H9 (cell line): ENCODE results near the gene TMEM208. TPM values are rescaled to one million over a fixed set of nuclear protein-coding genes. Genes with fewer than 3 reads are reported as not detected.

Source experiments
- DNase-seq: peaks from one replicate; pipeline ENCODE4 v3.0.0-alpha.2; 2017
- H2AFZ ChIP-seq: one replicate; pipeline ENCODE4 v1.6.1; 2013; ENCODE audit warnings: mild to moderate bottlenecking, low read length, control low read depth, moderate library complexity
- H2AK5ac ChIP-seq: 2 replicates; pipeline ENCODE4 v1.6.1; 2013; ENCODE audit warnings: low read length, control low read depth, mixed read lengths; ENCODE audit not compliant: insufficient read length
- H2BK120ac ChIP-seq: one replicate; pipeline ENCODE4 v1.6.1; 2013; ENCODE audit warnings: low read depth, mild to moderate bottlenecking, low read length, control low read depth, inconsistent platforms; ENCODE audit not compliant: poor library complexity, severe bottlenecking
- H2BK12ac ChIP-seq: 2 replicates; pipeline ENCODE4 v1.6.1; 2013; ENCODE audit warnings: low read length, control low read depth, mixed read lengths, low read depth; ENCODE audit not compliant: insufficient read length
- H2BK15ac ChIP-seq: 2 replicates; pipeline ENCODE4 v1.6.1; 2013; ENCODE audit warnings: low read depth, low read length, control low read depth
- H2BK20ac ChIP-seq: one replicate; pipeline ENCODE4 v1.6.1; 2013; ENCODE audit warnings: low read depth, mild to moderate bottlenecking, low read length, control low read depth, inconsistent platforms; ENCODE audit not compliant: poor library complexity, severe bottlenecking
- H2BK5ac ChIP-seq: 2 replicates; pipeline ENCODE4 v1.6.1; 2013; ENCODE audit warnings: low read length, control low read depth, mixed read lengths; ENCODE audit not compliant: insufficient read length
- H3K14ac ChIP-seq: 2 replicates; pipeline ENCODE4 v1.6.1; 2013; ENCODE audit warnings: low read length, control low read depth; ENCODE audit not compliant: insufficient read depth
- H3K18ac ChIP-seq: 2 replicates; pipeline ENCODE4 v1.6.1; 2013; ENCODE audit warnings: low read depth, mild to moderate bottlenecking, mixed read lengths, low read length, control low read depth; ENCODE audit not compliant: insufficient read length
- H3K23ac ChIP-seq: 2 replicates; pipeline ENCODE4 v1.6.1; 2013; ENCODE audit warnings: low read length, control low read depth, mixed read lengths, low read depth; ENCODE audit not compliant: insufficient read length
- H3K23me2 ChIP-seq: 2 replicates; pipeline ENCODE4 v1.6.1; 2013; ENCODE audit warnings: low read depth, mild to moderate bottlenecking, mixed read lengths, low read length, control low read depth; ENCODE audit not compliant: insufficient read length, poor library complexity, severe bottlenecking
- H3K27ac ChIP-seq: 2 replicates; pipeline ENCODE4 v1.5.1; 2013; ENCODE audit warnings: low read length, control low read depth, mixed read lengths, low read depth; ENCODE audit not compliant: insufficient read length
- H3K27me3 ChIP-seq: 2 replicates; pipeline ENCODE4 v1.6.1; 2013; ENCODE audit warnings: low read length, control low read depth, inconsistent platforms; ENCODE audit not compliant: insufficient read depth
- H3K4ac ChIP-seq: 2 replicates; pipeline ENCODE4 v1.6.1; 2013; ENCODE audit warnings: low read depth, mild to moderate bottlenecking, control low read depth, inconsistent platforms, low read length, moderate library complexity
- H3K4me1 ChIP-seq: 2 replicates; pipeline ENCODE4 v1.6.1; 2013; ENCODE audit warnings: low read length, control low read depth, inconsistent platforms; ENCODE audit not compliant: insufficient read depth
- H3K4me2 ChIP-seq: 2 replicates; pipeline ENCODE4 v1.6.1; 2013; ENCODE audit warnings: low read length, control low read depth, mixed read lengths; ENCODE audit not compliant: insufficient read length, insufficient read depth
- H3K56ac ChIP-seq: 2 replicates; pipeline ENCODE4 v1.6.1; 2013; ENCODE audit warnings: low read depth, mild to moderate bottlenecking, mixed read lengths, low read length, control low read depth; ENCODE audit not compliant: insufficient read length
- H3K79me1 ChIP-seq: 2 replicates; pipeline ENCODE4 v1.6.1; 2013; ENCODE audit warnings: low read depth, mild to moderate bottlenecking, moderate library complexity, low read length, control low read depth, inconsistent platforms; ENCODE audit not compliant: insufficient read depth, poor library complexity, severe bottlenecking
- H3K79me2 ChIP-seq: 2 replicates; pipeline ENCODE4 v1.6.1; 2013; ENCODE audit warnings: low read length, control low read depth, inconsistent platforms; ENCODE audit not compliant: insufficient read depth
- H3K9ac ChIP-seq: 2 replicates; pipeline ENCODE4 v1.6.1; 2013; ENCODE audit warnings: low read length, control low read depth, mixed read lengths; ENCODE audit not compliant: insufficient read length; ENCODE audit errors: extremely low read depth
- H3K9me3 ChIP-seq: one replicate; pipeline ENCODE4 v1.6.1; 2013; ENCODE audit warnings: low read depth, low read length, inconsistent platforms; ENCODE audit not compliant: control insufficient read depth
- H3T11ph ChIP-seq: one replicate; pipeline ENCODE4 v1.6.1; 2013; ENCODE audit warnings: mild to moderate bottlenecking, low read length, control low read depth, inconsistent platforms
- H4K20me1 ChIP-seq: one replicate; pipeline ENCODE4 v1.6.1; 2013; ENCODE audit not compliant: control insufficient read depth, insufficient read length, insufficient read depth
- H4K5ac ChIP-seq: 2 replicates; pipeline ENCODE4 v1.6.1; 2013; ENCODE audit warnings: low read depth, mild to moderate bottlenecking, mixed read lengths, low read length, control low read depth; ENCODE audit not compliant: insufficient read length
- H4K8ac ChIP-seq: replicated peaks from 2 replicates; pipeline ENCODE4 v1.6.1; 2013; ENCODE audit warnings: low read length, control low read depth, mixed read lengths, low read depth; ENCODE audit not compliant: insufficient read length
- H4K91ac ChIP-seq: 2 replicates; pipeline ENCODE4 v1.6.1; 2013; ENCODE audit warnings: low read depth, mild to moderate bottlenecking, moderate library complexity, mixed read lengths, low read length, control low read depth; ENCODE audit not compliant: insufficient read length
- H3K27ac Mint-ChIP-seq, 3 experiments: 2 replicates in 2 of 3; 3 replicates in 1 of 3; pipeline ENCODE4 v1.8.0; 2020 to 2021; ENCODE audit warnings: mixed read lengths in 3 of 3, mild to moderate bottlenecking in 1 of 3, moderate library complexity in 1 of 3
- H3K27me3 Mint-ChIP-seq: 2 replicates; pipeline ENCODE4 v1.8.0; 2021; ENCODE audit warnings: low read depth, mild to moderate bottlenecking, moderate library complexity, mixed read lengths
- H3K36me3 Mint-ChIP-seq, 3 experiments: 2 replicates in 2 of 3; 3 replicates in 1 of 3; pipeline ENCODE4 v1.8.0; 2020 to 2021; ENCODE audit warnings: low read depth in 3 of 3, mixed read lengths in 3 of 3; ENCODE audit not compliant: insufficient read depth in 1 of 3
- H3K4me1 Mint-ChIP-seq, 2 experiments: 2 replicates each; pipeline ENCODE4 v1.8.0; 2020; ENCODE audit warnings: mixed read lengths in 2 of 2
- H3K4me3 Mint-ChIP-seq, 2 experiments: 2 replicates in 1 of 2; 3 replicates in 1 of 2; pipeline ENCODE4 v1.8.0; 2020 to 2021; ENCODE audit warnings: mild to moderate bottlenecking in 2 of 2, mixed read lengths in 2 of 2, moderate library complexity in 1 of 2
- H3K9me3 Mint-ChIP-seq, 2 experiments: 2 replicates in 1 of 2; 3 replicates in 1 of 2; pipeline ENCODE4 v1.8.0; 2020; ENCODE audit warnings: mild to moderate bottlenecking in 2 of 2, mixed read lengths in 2 of 2, moderate library complexity in 1 of 2
- WGBS: extraction: QIAGEN DNeasy Blood & Tissue Kit; methylation state at CpG from one replicate; pipeline ENCODE4 v1.1.7; 2013; ENCODE audit warnings: missing lambda C conversion rate, low lambda C conversion rate, mixed read lengths; ENCODE audit not compliant: insufficient read length; ENCODE audit errors: extremely low coverage; 5-methylcytosine and 5-hydroxymethylcytosine counted together
- total RNA-seq: library from RNA; stranded (reverse); gene quantifications from 2 replicates; pipeline ENCODE4 v1.2.1, GENCODE V29; 2021
- TF ChIP-seq, protein P1 (sequence below): fragments of 200-600 bp; sonication (generic); conservative IDR thresholded peaks from 3 replicates; pipeline ENCODE4 v1.8.0; 2021; ENCODE audit warnings: antibody characterized with exemption, mild to moderate bottlenecking

The TMEM208 gene
- total RNA-seq, 1 experiment from 2014 or later, result 42.6 TPM

DNA sequence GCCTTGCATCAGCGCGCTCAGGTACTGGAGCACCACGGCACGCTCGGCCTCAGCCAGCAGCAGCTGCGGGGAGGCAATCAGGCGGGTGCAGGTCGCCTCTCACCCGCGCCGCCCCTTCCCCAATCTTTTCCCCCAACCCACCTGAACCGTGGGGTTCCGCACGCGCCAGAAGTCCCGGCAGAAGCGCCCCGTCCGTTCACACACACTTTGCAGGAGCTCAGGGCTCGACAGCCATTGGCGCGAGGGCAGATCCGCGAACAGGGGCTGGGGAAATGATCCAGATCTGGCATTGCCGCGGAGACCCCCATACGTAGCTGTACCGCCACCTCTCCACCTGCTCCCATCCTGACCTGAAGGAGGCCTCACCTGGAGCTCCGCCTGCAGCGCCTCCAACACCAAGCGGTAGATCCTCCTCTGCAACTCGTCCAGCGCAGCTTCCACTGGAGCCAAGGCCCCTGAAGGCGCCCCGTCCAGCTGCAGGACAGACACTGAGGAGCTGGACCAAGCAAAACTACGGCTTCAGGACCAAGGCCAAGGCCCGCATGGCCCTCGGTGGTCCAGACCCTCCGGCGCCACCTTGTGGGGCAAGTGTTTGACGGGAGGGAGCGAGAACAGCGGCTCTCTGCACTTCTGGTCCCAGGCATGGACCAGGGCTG is 41.8 kb upstream of the TMEM208 start:
- H3K18ac ChIP-seq, result no peak overlapping the region

More for the DNA sequence above, 41.8 kb upstream of the TMEM208 start:
- Mint-ChIP-seq H3K36me3 (no peaks in the 10 kb centered on the region), H3K4me3 (peak overlapping the region; percentile 63 to 81), H3K27me3 (peaks cover 29% of the 10 kb centered on the region), H3K9me3 (no peaks in the 10 kb centered on the region; a peak in 1 of 5 replicates), H3K27ac (no peak overlapping the region), H3K4me1 (peaks cover 12 to 17% of the 10 kb centered on the region in 2 experiments)
- TF ChIP-seq, protein P1, sequence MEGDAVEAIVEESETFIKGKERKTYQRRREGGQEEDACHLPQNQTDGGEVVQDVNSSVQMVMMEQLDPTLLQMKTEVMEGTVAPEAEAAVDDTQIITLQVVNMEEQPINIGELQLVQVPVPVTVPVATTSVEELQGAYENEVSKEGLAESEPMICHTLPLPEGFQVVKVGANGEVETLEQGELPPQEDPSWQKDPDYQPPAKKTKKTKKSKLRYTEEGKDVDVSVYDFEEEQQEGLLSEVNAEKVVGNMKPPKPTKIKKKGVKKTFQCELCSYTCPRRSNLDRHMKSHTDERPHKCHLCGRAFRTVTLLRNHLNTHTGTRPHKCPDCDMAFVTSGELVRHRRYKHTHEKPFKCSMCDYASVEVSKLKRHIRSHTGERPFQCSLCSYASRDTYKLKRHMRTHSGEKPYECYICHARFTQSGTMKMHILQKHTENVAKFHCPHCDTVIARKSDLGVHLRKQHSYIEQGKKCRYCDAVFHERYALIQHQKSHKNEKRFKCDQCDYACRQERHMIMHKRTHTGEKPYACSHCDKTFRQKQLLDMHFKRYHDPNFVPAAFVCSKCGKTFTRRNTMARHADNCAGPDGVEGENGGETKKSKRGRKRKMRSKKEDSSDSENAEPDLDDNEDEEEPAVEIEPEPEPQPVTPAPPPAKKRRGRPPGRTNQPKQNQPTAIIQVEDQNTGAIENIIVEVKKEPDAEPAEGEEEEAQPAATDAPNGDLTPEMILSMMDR, result peak; percentile 87
- Histone ChIP-seq H4K20me1 (no peaks in the 10 kb centered on the region), H2BK20ac (no peak overlapping the region), H2BK12ac (no peak overlapping the region), H2AFZ (no peak overlapping the region), H3K23ac (no peak overlapping the region), H4K91ac (no peak overlapping the region), H4K5ac (no peak overlapping the region), H3K27ac (no peak overlapping the region), H3K9me3 (no peaks in the 10 kb centered on the region), H3K4me2 (peak overlapping the region; percentile 72), H3K9ac (no peak overlapping the region), H3K27me3 (peaks cover 4% of the 10 kb centered on the region; the same call in 1 of the 2 replicates), H3K79me1 (no peaks in the 10 kb centered on the region), H3K56ac (no peak overlapping the region), H3K4ac (no peak overlapping the region), H3K4me1 (peaks cover 6% of the 10 kb centered on the region; the same call in 1 of the 2 replicates), H2AK5ac (no peak overlapping the region), H2BK15ac (no peak overlapping the region), H3K14ac (no peak overlapping the region), H2BK5ac (no peak overlapping the region), H3T11ph (no peak overlapping the region), H2BK120ac (no peak overlapping the region), H3K23me2 (peaks cover 12% of the 10 kb centered on the region), H4K8ac (no peak overlapping the region), H3K79me2 (no peaks in the 10 kb centered on the region)
- peak; percentile 96 for DNase-seq
- no CpG with 5 or more reads among the region's 43 CpGs for WGBS
